Chondrocyte (in vitro differentiated cells): ENCODE data around the gene ITPR2. TPM values are rescaled to one million over a fixed set of nuclear protein-coding genes. Genes with fewer than 3 reads are reported as not detected.

Experiments
- DNase-seq: peaks from one replicate; pipeline ENCODE4 v3.0.0; 2021; ENCODE audit warnings: mixed read lengths, low spot score
- H3K27ac Mint-ChIP-seq: one replicate; pipeline ENCODE4 v1.8.0; 2021; ENCODE audit warnings: mild to moderate bottlenecking, moderate library complexity, mixed read lengths; ENCODE audit not compliant: unreplicated experiment
- H3K27me3 Mint-ChIP-seq: 2 replicates; pipeline ENCODE4 v1.8.0; 2021; ENCODE audit warnings: low read depth, mixed read lengths
- H3K36me3 Mint-ChIP-seq: 2 replicates; pipeline ENCODE4 v1.8.0; 2021; ENCODE audit warnings: low read depth, mixed read lengths
- H3K4me1 Mint-ChIP-seq: 2 replicates; pipeline ENCODE4 v1.8.0; 2021; ENCODE audit warnings: low read depth, mild to moderate bottlenecking, mixed read lengths
- H3K4me3 Mint-ChIP-seq: one replicate; pipeline ENCODE4 v1.8.0; 2021; ENCODE audit warnings: mild to moderate bottlenecking, moderate library complexity, mixed read lengths; ENCODE audit not compliant: unreplicated experiment
- H3K9me3 Mint-ChIP-seq: 2 replicates; pipeline ENCODE4 v1.8.0; 2021; ENCODE audit warnings: low read depth, mixed read lengths
- total RNA-seq: library from RNA; stranded (reverse); gene quantifications from 3 replicates; pipeline ENCODE4 v1.2.1, GENCODE V29; 2021
- TF ChIP-seq, protein P1 (sequence below): fragments of 200-600 bp; sonication (generic); IDR thresholded peaks from 2 replicates; pipeline ENCODE4 v1.5.0; 2021; ENCODE audit warnings: antibody characterized with exemption, mild to moderate bottlenecking, moderate library complexity

The ITPR2 gene
- total RNA-seq, 1 donor from 2014 or later, result 18.7 TPM

DNA sequence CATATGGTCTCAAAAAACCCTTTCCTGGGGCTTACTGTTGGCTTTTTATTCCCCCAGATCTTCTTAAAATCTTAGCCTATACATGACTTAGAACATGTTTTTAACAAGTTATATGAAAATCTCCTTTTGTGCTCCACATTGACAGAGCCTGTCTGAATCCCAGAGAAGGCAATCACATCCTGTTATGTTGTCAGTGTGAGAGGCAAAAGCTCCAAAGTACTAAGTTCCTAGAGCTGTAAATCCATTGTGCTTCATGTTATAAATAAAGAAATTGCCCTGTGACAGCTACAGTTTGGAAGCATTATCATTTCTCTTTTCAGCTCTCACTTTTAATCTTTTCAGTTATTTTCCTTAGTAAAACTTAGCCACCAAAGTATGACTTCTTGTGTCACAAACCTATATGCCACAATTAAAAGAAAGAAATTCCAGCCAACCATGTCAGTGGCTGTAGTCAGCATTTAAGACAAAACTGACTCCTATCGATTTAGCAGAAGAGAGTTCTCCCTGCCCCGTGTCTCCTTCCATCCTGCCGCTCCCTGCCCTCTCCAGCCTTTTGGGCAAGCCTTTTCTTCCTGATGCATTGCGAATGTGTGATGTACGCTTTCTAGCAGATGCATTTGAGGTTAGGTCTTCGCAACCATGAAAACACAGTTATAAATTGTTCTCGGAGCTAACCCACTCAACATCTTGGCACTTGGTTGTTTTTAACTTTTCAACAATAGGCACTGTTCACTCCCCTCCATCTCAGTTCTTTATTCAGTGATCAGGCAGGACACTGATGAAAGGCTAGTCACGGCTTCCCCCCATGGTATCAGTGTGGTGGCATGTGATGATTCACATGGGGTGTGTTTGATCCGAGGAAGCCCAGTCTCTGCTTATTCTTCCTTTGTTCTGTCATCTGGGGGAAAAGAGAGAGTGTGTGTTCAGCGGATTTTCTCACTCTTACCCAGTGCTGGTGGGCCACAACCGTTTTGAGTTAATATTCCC, 494.1 kb downstream of the ITPR2 start:
- Mint-ChIP-seq H3K9me3 (no peaks in the 10 kb centered on the region), H3K27me3 (no peaks in the 10 kb centered on the region), H3K36me3 (peaks cover 5% of the 10 kb centered on the region), H3K27ac (no peak overlapping the region), H3K4me3 (no peak overlapping the region), H3K4me1 (peaks cover 4% of the 10 kb centered on the region)
- no peak for DNase-seq
- TF ChIP-seq, protein P1, sequence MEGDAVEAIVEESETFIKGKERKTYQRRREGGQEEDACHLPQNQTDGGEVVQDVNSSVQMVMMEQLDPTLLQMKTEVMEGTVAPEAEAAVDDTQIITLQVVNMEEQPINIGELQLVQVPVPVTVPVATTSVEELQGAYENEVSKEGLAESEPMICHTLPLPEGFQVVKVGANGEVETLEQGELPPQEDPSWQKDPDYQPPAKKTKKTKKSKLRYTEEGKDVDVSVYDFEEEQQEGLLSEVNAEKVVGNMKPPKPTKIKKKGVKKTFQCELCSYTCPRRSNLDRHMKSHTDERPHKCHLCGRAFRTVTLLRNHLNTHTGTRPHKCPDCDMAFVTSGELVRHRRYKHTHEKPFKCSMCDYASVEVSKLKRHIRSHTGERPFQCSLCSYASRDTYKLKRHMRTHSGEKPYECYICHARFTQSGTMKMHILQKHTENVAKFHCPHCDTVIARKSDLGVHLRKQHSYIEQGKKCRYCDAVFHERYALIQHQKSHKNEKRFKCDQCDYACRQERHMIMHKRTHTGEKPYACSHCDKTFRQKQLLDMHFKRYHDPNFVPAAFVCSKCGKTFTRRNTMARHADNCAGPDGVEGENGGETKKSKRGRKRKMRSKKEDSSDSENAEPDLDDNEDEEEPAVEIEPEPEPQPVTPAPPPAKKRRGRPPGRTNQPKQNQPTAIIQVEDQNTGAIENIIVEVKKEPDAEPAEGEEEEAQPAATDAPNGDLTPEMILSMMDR, result no peak

DNA sequence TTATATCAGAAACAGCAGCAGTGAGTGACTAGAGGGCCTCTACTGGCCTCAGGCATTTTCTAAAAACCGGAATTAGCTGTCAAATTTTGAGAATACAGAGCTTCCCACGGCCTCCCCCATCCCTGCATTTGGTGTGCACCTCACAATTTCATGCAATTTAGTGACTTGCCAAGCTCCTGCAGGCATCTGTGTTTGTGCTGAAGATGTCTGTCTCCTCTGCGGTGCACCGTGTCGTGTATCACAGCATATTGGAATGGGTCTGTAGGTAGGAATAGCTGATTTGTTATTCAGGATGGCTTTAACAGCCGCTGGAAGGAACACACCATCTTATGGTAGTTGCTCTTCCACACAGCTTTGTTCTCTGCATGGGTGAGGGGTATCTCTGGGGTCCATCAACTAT, 497.3 kb downstream of the ITPR2 start:
- TF ChIP-seq, protein P1, result no peak
- Mint-ChIP-seq H3K27me3 (no peaks in the 10 kb centered on the region), H3K4me1 (peaks cover 4% of the 10 kb centered on the region), H3K36me3 (peaks cover 3% of the 10 kb centered on the region), H3K4me3 (no peak overlapping the region), H3K27ac (no peak overlapping the region), H3K9me3 (peaks cover 2% of the 10 kb centered on the region)
- DNase-seq, result no peak

DNA sequence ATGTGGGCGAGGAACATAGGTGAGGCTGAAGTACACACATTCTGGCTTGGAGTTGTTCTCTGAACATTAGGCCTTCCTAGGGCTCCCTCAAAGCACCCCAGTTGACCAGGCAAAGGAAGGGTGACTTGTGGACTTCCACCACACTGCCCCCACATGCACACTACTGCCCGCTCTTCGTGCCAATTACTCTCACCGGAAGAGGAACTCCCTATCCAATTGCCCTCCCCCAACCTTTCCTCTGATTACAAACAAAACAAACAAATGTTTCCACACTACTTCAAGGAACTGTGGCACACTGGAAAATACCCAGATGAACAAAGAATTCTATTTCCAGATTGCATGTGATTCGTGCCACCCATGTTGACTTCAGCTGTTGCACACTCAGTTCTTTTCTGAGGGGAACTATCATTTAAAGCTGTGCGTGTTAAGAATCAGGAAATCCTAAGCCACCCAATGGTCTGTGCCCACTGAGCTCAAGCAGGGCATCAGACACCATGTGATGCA, 498.3 kb downstream of the ITPR2 start:
- no peak overlapping the region for H3K4me3 Mint-ChIP-seq
- H3K9me3 Mint-ChIP-seq, result peaks cover 2% of the 10 kb centered on the region
- H3K27ac Mint-ChIP-seq, result no peak overlapping the region
- peaks cover 7% of the 10 kb centered on the region for H3K4me1 Mint-ChIP-seq
- TF ChIP-seq, protein P1, result no peak
- no peak for DNase-seq
- no peaks in the 10 kb centered on the region for H3K27me3 Mint-ChIP-seq
- H3K36me3 Mint-ChIP-seq, result peaks cover 2% of the 10 kb centered on the region

DNA sequence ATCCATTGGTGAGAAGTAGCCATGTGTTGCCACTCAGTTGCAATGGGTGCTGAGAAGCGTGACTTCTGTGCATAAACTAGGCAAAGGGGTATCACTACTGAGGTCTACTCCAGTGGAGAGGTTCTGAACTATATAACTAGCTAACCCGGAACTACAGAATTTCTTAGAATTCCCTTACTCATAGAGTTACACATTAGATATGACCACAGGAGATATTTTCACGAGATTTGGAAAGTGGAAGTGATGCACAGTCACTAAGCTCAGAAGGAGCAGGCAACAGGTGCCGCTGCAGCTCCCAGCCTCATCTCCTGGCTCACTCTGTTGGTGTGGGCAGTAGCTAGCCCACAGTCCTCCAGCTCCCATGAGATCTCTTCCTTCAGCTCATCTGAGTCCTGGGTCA, 501.0 kb downstream of the ITPR2 start:
- Mint-ChIP-seq H3K4me3 (no peak overlapping the region), H3K27me3 (no peaks in the 10 kb centered on the region), H3K36me3 (peaks cover 2% of the 10 kb centered on the region), H3K27ac (no peak overlapping the region), H3K9me3 (peaks cover 2% of the 10 kb centered on the region), H3K4me1 (peaks cover 3% of the 10 kb centered on the region)
- DNase-seq, result no peak
- TF ChIP-seq, protein P1, result no peak

DNA sequence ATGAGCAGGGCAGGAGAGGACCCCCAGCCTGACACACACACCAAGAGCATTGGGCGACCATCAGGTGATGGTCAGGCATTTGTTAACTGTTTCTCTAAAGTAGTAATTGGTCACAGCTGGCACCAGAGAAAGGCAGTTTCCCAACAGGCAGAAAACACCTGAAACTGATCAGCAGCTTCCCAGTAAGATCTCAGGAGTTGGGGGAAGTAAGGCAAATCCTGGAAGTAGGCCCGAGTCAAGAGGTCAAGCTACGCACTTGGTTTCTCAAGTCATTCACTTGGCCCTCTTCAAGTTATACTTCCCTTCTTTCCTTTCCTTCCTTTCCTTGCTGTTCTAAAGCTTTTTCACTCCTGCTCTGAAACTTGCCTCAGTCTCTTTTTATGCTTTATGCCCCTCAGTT, 501.9 kb downstream of the ITPR2 start:
- H3K4me3 Mint-ChIP-seq, result no peak overlapping the region
- H3K36me3 Mint-ChIP-seq, result peaks cover 2% of the 10 kb centered on the region
- H3K4me1 Mint-ChIP-seq, result peaks cover 3% of the 10 kb centered on the region
- no peaks in the 10 kb centered on the region for H3K27me3 Mint-ChIP-seq
- peaks cover 2% of the 10 kb centered on the region for H3K9me3 Mint-ChIP-seq
- no peak overlapping the region for H3K27ac Mint-ChIP-seq
- no peak for DNase-seq
- TF ChIP-seq, protein P1, result no peak
